Coronary artery (tissue), 2 donors: ENCODE results near the gene TEX29.

Experiments
- DNase-seq: peaks from one replicate; pipeline ENCODE4 v3.0.0-alpha.2; 2017; ENCODE audit warnings: low spot score
- H3K27ac ChIP-seq, 2 donors: fragments of 200-600 bp; sonication (generic); one replicate each; pipeline ENCODE4 v1.5.1; 2016 to 2019
- H3K4me3 ChIP-seq: fragments of 200-600 bp; sonication (generic); 2 replicates; pipeline ENCODE4 v1.5.1; 2016; ENCODE audit warnings: mild to moderate bottlenecking, moderate library complexity
- CTCF ChIP-seq: fragments of 200-600 bp; sonication (generic); IDR thresholded peaks from one replicate; pipeline ENCODE4 v1.5.1; 2019; ENCODE audit warnings: antibody characterized with exemption

Gene TEX29

GRCh38 chr13:111319521-111319920, 921 bp upstream of the TEX29 start:
- TF ChIP-seq CTCF: no peak
- H3K4me3 ChIP-seq: no peak overlapping the region
- no peak for DNase-seq
- no peak overlapping the region for H3K27ac ChIP-seq

DNA sequence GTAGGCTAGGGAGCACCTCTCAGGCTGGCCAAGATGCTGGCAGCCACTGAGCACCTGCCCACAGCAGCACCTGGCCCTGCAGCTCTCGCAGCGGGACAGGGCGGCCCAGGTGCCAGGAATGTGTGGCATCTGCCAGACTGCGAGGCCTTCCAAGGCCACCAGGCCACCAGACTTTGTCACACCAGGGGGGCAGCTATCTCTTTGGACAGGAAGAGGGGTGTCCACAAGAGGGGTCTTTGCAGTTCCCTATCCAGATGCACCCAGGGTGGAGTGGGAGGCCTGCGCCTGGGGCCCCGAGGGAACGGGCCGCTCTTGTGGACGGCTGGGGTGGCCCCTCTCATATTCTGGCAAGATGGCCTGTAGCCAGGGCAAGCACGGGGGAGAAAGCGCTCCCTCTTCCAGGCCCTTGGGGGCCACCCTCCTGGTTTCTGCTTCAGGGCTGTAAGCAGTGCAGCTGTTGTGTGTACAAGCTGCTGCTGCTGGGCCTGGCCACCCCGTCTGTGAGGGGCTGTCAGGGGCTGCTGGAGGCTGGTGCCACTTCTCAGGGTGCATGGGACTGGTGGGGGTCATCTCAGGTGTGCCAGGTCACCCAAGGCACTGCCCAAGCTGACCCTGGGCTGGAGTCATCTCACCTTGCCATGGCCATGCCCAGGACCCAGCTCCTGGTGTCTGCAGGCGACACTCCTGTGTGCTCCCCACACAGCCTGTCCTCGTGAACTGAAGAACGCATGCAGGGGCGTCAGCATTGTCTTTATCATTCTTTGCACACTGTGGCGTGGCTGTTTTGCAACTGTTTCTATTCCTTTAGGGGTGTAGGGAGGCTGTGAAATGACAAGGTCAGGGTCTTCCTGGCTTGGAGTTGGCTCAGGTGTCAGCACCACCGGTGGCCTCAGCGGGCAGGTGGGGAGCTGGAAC, 1.8 kb downstream of the TEX29 start:
- TF ChIP-seq CTCF: no peak
- Histone ChIP-seq H3K4me3 (no peak overlapping the region), H3K27ac (no peak overlapping the region)
- peak; percentile 41 for DNase-seq

GRCh38 chr13:111322916-111323331, 2.5 kb downstream of the TEX29 start:
- H3K27ac ChIP-seq: no peak overlapping the region
- H3K4me3 ChIP-seq: no peak overlapping the region
- DNase-seq: no peak
- TF ChIP-seq CTCF: no peak

DNA sequence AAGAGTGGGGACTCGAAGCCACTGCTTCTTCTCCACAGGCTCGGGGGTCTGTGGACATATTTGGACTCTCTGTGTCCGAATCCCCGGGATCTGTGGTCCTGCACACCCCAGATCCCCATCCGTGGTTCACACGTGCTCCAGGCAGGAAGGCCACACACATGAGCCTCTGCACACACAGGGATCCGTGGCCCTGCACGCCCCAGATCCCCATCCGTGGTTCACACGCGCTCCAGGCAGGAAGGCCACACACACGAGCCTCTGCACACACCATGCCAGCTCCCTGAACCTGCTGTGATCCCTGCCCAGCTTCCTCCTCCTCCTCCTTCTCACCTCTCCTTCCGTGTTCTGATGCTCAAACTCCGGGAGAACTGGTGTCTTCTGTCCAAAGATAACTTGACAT, 3.1 kb downstream of the TEX29 start:
- TF ChIP-seq CTCF: no peak
- Histone ChIP-seq H3K27ac (no peak overlapping the region), H3K4me3 (no peak overlapping the region)
- no peak for DNase-seq

DNA sequence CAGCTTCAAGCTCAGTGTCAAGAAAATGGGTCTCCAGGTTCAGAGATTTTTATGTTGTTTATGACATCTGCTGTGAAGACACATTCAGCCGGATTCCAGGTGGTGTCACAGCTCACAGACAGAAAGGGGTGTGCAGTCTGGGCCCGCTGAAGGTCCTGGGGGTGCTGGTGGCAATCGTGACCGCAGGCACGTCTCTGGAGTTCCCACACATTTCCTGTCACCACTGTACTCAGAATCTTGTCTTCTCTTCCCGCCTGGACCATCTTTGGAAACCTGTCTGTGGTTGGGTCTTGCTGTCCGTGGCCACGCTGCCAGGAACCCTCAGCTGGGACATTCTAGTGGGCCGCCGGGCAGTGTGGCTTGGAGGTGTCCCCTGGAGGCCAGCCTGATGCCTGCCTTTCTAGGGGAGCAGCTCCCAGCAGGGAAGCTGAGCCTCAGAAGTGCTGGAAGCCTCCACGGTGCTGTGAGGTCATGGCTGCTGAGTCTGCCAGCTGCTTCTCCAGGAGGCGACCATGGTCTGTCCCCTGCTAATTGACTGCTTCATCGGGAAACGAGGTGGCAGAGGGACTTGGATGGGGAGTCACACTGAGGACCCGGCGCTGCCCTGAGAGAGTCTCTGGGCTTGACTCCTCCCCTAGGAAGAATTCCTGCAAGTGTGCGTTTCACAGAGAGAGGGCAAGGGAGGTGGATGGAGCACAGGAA, 3.7 kb downstream of the TEX29 start:
- Histone ChIP-seq H3K4me3 (no peak overlapping the region), H3K27ac (no peak overlapping the region)
- no peak for DNase-seq
- no peak for TF ChIP-seq CTCF

DNA sequence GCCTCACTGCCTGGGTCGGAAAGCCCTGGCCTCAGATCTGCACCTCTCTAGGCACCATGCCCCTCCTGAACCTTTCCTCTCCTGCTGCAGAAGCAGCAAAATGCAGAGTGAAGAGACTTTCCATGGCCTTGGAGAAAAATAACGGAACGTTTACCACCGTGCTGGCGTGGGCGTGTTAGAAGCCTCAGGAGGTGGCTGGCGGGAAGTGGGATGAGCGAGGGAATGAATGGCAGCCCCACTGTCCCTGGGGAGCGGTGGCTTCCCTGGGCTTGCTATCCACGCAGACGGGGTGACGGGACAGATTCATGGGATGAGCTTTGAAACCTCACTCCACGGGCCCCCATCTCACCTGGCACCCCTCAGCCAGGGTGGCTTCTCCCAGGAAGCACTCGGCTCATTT, 4.3 kb downstream of the TEX29 start:
- H3K4me3 ChIP-seq: no peak overlapping the region
- no peak overlapping the region for H3K27ac ChIP-seq
- TF ChIP-seq CTCF: no peak
- no peak for DNase-seq
